ENCODE measurements around the gene PIP4K2A.
"Not testable (repeated sequence)": the region's sequence is repeated elsewhere in the genome, so short reads cannot be mapped to it uniquely, and the experiment has no call there.

PIP4K2A gene

DNA sequence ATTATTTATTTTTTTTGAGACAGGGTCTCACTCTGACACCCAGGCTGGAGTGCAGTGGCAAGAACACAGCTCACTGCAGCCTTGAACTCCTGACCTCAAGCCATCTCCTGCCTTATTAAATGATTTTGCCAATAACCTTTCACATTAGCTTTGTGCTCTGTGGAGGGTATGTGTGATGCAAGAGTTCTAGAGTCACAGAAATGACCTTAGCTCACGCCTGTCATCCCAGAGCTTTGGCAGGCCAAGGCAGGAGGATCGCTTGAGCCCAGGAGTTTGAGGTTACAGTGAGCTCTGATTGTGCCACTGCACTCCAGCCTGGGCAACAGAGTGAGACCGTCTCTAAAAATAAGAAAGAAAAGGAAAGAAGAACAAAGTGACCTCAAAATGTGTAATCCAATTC is 4.3 kb upstream of the PIP4K2A start:
- DNase-seq = not testable (repeated sequence)

- DNase-seq = no peak
Measured at GRCh38 chr10:22717728-22718127, 3.4 kb upstream of the PIP4K2A start.

DNA sequence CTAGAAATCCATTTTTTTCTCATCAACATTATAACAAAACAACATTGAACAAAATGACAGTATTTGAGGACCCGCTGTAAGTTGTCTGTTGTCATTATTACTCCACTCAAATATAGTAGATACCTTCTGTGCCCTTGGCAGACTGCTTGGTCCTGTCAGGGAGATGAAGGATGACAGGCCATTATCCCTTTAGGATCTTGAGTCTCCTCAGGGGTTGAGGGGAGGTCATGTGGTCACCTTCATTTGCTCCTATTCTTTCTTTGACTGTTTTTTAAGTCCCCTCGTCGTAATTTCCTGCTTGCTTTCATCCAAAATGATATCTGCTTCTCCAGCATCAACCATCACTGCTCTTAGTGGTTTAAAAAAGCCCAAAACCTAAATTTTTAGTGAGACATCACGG is 2.6 kb upstream of the PIP4K2A start:
- no peak for DNase-seq

DNA sequence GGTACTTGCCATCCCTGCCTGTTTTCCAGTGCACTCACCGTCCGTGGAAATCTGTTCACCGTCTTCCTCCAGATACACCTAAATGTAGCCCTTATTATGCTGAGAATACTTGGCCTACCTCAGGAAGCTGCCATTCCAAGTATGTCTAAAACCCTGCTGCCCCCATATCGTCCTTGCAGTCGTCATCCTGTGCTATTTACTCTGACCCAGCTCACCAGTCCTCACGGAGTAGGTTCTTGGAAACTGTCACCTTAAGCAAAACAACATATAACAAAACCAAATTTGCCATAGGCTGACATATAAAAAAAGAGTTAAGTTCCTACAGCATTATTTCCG is 880 bp upstream of the PIP4K2A start:
- no peak for DNase-seq

DNA sequence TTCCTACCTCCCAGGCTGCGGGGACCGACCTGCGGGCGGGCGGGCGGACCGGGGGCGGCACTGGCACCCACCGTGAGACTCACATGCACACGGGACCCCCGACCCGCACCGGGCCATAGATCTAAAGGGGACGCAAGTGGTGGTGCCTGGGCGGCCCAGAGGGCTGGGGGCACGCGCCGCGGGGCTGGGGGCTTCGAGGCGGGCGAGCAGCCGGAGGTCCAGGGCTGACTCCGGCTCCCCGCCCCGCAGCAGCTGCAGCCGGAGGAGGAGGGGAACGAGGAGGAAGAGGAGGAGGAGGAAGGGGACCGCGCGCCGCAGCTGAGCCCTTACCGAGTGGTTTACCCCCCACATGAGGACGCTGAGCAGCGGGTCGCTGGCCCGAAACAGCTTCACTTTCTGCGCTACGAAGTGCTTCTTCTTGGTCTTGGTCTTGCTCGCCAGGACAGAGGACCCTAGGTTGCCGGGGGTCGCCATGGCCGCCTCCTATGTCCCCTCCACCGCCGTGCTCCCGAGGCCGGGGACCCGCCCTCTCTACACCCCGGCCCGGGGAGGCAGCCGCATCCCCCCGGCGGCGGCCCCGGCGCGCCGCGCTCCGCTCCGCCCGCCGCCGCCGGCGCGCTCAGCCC is 412 bp downstream of the PIP4K2A start:
- DNase-seq = peak; percentile 54

DNA sequence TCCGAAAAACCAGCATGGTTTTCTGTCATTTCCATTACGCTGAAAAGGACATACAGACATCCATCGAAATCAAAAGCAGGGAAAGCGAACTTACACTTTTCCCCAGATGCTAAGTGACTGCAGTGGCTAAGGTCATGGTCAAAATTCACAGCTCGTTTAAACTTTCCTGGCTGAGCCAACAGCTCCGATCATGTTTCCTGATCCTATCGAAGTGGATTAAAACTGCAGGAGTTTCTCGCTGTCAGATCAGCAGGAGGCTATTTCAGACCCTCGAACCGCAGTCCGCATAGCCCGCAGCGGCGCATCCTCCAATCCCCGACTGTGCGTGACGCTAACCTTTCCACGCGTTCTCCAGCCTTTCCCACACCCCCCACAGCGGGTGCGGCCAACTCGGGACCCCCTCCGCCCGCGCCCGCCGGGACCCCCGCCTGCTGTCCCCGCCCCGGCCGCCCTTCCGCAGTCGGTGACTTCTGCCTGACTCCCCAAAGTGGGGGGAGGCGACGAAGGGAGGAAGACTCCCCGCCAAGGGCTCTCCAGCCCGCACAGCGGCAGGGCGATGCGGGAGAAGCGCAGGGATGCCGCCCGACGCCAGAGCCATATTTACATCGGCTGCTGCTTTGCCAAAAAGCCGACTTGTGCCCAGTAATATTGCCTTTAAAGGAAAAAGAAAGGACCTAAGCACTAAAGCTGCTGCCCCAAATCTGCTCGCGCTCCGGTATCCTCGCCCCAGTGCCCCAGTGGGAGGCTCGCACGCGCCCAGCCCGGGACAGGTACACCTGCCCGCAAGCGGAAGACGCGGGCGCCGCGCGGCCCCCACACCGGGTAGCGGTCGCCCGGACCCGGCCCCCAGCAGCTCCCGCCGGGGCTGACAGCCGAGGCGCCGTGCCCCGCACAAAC is 1.2 kb downstream of the PIP4K2A start:
- DNase-seq = peak; percentile 59

DNA sequence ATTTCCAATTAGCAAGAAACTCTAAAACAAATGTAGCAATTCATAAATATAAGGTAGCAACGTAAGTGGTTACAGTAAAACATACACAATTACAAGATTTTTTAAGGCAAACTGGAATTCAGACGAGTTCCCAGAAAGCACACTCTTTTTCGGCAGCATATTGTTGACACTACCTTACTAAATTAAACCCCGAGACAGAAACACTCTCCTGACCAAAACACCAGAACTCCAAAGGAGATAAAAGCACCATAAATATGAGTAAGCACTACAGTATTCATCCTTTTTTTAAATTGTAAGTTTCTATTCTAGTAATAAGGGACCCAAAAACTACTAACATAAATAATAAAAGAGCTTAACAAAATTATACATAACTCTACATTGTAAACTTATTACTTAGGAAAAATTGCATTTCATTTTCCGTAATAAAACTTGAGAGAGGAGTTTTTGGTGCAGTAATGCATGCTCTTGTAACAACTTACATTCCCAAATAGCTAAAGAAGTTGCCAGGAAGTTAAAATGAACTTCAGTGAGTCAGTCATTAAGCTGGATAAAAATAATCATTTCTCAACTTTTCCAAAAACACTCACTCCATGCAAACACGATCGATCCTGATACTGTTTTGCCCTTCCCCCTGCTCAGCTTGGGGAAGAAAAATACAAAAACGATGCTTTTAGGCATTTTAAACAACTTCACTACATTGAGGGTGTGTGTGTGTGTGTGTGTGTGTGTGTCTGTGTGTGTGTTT is 2.0 kb downstream of the PIP4K2A start:
- DNase-seq = no peak

- DNase-seq = no peak
Measured at GRCh38 chr10:22711373-22711772, 3.0 kb downstream of the PIP4K2A start.

DNA sequence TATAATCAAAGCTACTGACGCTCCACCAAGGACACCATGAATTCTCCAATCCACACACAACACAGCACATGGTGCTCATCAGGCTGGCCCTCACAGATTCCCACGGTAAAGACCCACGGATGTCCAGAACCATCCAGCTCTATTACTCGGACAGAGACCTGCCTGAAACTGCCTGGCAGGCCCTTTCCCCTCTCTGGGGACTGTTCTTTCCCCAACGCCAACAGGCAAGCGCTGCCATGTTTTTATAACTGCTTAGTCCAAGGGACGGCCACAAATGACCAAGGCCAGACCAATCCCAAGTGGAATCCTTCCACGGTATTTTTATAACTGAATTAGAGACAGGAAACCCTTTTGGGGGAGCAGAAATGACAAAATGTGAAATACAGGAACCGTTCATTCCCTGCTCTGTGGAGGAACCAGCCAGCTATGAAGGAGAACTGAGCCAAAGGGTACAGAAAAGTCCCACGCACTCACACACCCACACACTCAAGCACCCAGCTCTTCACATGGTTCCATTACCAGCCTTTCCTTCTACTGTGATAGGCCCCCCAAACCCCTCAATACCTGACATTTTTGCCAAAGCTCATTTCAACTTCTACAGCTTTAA is 4.1 kb downstream of the PIP4K2A start:
- DNase-seq = no peak

GRCh38 chr10:22708772-22709171 is 5.6 kb downstream of the PIP4K2A start:
- no peak for DNase-seq

GRCh38 chr10:22705527-22705926 is 8.9 kb downstream of the PIP4K2A start:
- no peak for DNase-seq

GRCh38 chr10:22704942-22705341 is 9.4 kb downstream of the PIP4K2A start:
- no peak for DNase-seq

DNA sequence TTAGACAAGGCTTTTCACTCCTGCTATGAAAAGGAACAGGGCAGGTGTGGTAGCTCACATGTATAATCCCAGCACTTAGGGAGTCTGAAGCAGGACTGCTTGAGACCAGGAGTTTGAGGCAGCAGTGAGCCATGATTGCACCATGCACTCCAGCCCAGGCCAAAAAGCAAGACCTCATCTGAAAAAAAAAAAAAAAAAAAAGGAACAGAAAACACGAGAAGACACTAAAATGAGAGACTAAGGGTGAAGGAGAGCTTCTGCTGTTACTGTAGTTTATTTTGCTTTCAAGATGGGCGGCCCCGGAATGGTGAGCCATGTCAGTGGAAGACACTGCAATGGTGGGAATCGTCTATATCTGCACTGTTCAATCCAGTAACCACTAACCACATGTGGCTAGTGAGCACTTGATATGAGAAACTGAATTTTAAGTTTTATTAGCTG is 9.9 kb downstream of the PIP4K2A start:
- DNase-seq = no peak

GRCh38 chr10:22702348-22702747 is 12.0 kb downstream of the PIP4K2A start:
- no peak for DNase-seq

- no peak for DNase-seq
Measured at GRCh38 chr10:22701132-22701826, 13.1 kb downstream of the PIP4K2A start.

- no peak for DNase-seq
Measured at GRCh38 chr10:22700489-22700888, 13.9 kb downstream of the PIP4K2A start.

DNA sequence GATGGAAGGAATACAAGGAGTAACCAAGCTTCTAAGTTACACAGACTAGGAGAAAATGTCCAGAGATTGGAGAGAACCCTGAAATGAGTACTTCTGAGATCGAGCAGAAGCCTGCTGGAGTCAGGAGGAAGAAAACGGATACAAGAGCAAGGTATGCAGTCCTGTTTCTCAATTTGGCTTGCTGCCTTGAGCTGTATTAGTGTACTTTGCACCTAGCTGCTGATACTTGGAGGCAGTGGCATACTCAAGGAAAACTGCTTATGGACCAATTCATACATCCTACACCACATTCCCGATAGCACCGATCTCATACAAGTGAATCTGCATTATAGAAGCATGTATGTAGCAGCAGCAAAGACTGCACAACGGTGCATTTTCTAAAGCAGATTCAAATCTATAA is 14.4 kb downstream of the PIP4K2A start:
- DNase-seq = no peak

DNA sequence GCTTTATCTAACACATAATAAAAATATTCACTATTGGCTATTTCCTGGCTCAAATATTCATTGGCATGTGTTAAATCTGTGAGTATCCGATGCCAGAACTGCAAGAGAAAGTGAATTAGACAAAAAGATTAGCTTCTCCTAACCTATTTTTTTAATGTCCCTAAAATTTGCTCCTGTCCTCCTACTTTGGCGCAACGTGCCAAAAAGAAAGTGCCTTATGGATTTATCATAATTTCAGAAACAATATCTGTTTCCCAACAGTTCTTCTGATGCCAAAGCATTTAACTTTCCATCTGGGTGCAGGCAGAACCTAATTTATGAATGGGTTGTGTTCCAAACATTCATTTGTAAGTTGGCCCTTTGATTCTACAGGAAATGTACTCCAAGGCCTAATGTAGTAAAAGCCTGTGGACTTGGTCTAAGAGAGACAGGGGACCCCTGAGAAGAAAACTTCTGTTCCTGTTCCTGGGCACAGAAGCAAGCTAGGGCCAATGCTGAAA is 15.4 kb downstream of the PIP4K2A start:
- no peak for DNase-seq

DNA sequence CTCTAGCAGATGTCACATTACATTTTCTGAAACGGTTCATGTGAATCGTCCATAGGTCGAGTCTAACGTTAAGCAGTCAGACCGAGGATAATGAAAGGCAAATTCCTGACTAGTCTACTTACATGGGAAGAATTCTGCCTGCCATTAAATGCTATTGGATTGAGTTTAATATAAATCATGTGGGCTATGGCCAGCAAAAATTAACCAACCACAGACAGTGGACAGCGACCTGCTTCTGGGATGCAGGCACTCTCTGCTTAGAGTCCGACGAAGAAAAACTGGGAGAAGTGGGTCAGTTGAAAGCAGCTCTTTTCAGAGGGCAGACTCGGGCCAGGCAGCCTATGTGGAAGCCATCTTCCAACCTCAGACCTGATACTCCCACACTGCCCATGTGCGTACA is 16.6 kb downstream of the PIP4K2A start:
- no peak for DNase-seq

DNA sequence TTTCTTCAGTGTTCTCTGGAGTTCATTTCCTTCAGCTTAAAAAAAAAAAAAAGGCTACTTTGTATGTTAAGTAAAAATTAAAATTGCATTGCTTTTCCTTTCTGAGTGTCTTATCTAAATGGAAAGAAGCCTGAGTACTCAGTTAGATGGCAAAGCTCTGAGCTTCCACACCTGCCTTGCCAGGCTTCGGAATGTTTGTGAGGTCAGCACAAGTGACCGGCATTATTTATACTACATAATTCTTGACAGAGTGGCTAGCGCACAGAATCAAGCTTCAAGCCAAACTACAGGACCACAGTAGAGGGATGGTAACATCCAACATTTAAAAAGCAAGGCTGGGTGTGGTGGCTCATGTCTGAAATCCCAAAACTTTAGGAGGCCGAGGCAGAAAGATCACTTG is 17.3 kb downstream of the PIP4K2A start:
- DNase-seq = no peak

DNA sequence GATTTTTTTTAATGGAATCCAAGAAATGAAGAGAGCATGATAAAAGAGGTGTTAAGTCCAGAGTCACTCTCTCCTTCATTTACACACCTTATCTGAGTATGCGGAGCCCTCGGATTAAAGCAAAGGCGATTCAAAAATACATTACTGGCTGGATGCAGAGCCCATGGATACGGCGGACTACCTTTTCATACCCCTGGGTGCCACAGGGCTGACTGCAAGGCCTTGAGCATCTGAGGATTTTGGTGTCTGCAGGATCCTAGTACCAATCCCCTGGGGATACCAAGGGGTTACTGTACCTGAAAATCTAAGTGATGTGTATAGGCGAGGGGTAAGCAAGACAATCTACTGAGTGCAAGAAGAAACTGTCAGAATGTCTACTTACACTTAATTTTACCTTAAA is 20.5 kb downstream of the PIP4K2A start:
- no peak for DNase-seq

- DNase-seq = no peak
Measured at GRCh38 chr10:22693371-22693784, 21.0 kb downstream of the PIP4K2A start.
